Frontal cortex (tissue), 4 donors: ENCODE results near the gene EHMT2. TPM values are rescaled to one million over a fixed set of nuclear protein-coding genes. Genes with fewer than 3 reads are reported as not detected.
"Not testable (repeated sequence)": the region's sequence is repeated elsewhere in the genome, so short reads cannot be mapped to it uniquely, and the experiment has no call there.

ENCODE experiments used
- DNase-seq, 2 donors: peaks; one replicate each; pipeline ENCODE4 v3.0.0; 2012; ENCODE audit warnings: low spot score in 2 of 2
- FAIRE-seq: peaks from 2 replicates; lab custom pipeline; 2012; peaks lifted over from hg19 to GRCh38; lab: Jason Lieb, UNC
- total RNA-seq: library from RNA; depleted of rRNA; stranded (reverse); fragments of >200 nt; gene quantifications from one replicate; pipeline ENCODE4 v1.2.3, GENCODE V29; 2014
- donor health status: control.
- donor health status: control.
- donor health status: control.

Gene EHMT2
- total RNA-seq, 1 donor from 2014 or later, result 102 TPM

- DNase-seq (no peak), FAIRE-seq (no peak)
Observed at GRCh38 chr6:31918069-31918720, 20.7 kb upstream of the EHMT2 start.

DNA sequence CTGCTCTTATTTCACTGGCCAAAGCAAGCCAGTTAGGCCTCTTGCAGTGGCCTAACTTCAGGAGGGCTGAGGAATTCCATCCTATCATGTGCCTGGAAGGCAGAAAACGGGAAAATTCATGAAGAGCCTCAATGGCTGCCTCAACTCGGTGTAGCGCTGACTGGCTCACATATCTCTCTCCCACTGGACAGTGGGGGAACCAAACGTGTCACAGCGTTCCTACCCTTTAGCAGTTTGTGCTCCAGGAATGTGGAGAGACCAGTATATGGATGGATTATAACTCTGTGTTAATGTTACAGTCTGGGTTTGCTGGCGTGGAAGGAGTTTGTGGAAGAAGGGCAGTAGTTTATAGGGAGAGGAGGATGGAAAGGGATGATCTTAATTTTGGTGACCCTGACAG, 18.3 kb upstream of the EHMT2 start:
- DNase-seq (no peak), FAIRE-seq (no peak)

DNA sequence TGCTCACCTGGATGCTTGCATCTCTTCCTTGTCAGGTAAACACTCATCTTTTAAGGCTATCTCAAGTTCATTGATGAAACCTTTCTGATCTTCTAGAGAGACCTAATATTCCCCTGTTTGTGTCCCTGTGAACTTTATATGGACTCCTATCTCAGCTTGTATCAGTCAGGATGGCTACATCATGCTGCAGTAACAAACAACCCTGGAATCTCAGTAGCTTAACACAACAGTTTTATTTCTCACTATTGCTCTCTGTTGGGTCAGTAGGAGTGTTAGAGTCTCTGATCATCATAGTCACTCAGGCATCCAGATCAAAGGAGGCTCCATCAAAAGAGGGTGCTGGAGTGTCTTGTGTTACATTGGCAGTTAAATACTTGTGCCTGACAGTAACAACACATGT, 17.9 kb upstream of the EHMT2 start:
- no peak for FAIRE-seq
- no peak for DNase-seq

GRCh38 chr6:31911826-31912585, 14.5 kb upstream of the EHMT2 start:
- no peak for DNase-seq
- FAIRE-seq, result no peak

DNA sequence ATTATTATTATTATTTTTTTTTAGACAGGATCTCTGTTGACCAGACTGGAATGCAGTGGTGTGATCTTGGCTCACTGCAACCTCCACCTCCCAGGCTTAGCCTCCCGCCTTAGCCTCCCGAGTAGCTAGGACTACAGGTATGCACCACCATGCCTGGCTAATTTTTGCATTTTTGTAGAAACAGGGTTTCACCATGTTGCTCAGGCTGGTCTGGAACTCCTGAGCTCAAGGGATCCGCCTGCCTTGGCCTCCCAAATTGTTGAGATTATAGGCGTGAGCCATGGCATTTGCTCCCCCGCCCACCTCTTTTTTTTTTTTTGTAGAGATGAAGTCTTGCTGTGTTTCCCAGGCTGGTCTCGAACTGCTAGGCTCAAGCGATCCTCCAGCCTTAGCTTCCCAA, 11.8 kb upstream of the EHMT2 start:
- not testable (repeated sequence) for DNase-seq, FAIRE-seq

GRCh38 chr6:31908791-31909190, 11.3 kb upstream of the EHMT2 start:
- no peak for DNase-seq
- FAIRE-seq, result no peak

- not testable (repeated sequence) for DNase-seq, FAIRE-seq
Observed at GRCh38 chr6:31908255-31908654, 10.8 kb upstream of the EHMT2 start.

- DNase-seq (no peak), FAIRE-seq (no peak)
Observed at GRCh38 chr6:31907158-31907813, 9.8 kb upstream of the EHMT2 start.

DNA sequence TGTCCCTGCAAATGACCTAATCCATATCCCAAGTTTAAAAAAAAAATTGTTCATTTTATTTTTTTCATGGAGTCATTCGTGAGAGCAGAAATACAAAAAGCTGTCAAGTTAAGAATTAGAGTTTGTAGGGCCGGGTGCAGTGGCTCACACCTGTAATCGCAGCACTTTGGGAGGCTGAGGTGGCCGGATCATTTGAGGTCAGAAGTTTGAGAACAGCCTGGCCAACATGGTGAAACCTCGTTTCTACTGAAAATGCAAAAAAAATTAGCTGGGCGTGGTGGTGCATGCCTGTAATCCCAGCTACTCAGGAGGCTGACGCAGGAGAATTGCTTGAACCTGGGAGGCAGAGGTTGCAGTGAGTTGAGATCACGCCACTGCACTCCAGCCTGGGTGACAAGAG, 9.2 kb upstream of the EHMT2 start:
- FAIRE-seq, result not testable (repeated sequence)

GRCh38 chr6:31906122-31906521, 8.6 kb upstream of the EHMT2 start:
- DNase-seq (no peak), FAIRE-seq (no peak)

More for the DNA sequence above, 9.2 kb upstream of the EHMT2 start:
- DNase-seq, result not testable (repeated sequence)

DNA sequence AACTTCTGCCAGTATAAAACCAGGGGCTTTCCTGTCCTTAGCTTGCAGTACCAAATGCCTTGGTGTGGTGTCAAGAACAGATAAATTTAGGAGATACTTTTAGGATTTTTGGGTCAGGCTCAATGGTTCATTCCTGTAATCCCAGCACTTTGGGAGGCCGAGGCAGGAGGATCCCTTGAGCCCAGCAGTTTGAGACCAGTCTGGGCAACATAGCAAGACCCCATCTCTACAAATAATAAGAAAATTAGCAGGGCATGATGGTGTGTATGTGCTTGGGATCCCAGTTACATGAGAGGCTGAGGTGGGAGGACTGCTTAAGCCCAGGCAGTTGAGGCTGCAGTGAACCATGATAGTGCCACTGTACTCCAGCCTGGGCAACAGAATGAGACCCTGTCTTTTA, 7.5 kb upstream of the EHMT2 start:
- no peak for FAIRE-seq
- DNase-seq, result no peak

DNA sequence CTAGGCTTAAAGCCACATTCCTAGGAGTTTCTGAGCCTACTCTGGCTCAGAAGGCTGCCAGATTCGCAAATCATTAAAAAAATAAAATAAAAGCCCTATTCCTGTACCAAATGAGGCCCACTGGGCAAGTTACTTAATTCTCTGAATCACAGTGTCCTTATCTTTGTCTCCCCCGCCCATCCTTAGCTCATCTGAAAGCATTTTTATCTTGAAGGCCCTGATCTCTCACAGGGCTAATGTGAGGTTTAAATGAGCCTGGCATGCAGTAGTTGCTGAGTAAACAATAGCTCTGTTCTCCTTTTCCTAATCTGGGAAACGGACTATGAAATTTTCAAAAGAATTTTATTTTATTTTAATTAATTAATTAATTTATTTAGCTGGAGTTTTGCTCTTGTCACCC, 6.5 kb upstream of the EHMT2 start:
- FAIRE-seq, result no peak
- no peak for DNase-seq

DNA sequence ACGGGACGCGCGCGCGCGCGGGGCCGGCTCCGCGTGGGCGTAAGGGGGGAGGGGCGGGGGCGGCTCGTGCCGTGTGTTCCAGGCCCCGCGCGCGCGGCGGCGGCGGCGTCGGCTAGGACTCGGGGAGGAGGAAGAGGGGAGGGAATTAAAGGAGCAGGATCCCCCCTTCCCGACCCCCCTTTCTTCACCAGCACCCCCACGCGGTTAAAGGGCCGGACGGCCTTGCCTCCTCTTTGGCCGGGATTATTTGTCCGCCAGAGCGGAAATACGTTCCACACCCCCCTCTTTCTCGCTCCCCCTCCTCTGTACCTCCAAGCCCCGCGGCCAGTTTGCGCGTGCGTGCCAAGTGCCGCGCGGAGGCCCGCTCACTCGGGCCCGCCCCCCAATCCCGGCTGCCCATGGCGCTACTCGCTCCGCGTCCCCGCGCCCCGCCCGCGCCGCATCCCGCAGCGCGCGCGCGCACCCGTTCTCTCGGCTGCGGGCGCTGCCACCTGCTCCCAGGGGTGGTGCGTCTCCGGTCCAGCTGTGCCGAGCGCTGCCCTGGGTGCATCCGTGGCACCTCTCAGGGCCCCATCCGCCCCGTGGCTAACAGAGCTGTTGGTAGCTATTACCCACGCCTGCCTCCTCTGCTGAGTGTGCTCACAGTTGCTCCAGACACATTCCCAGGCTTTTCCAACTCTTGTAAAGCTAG, 4.6 kb upstream of the EHMT2 start, which contains the start of gene ZBTB12:
TSS of gene ZBTB12 (minus strand) at position 134 of the 691 bp plus-strand sequence. CDS start 781 bp downstream, outside the sequence.
- DNase-seq (peak; percentile 97 to 98), FAIRE-seq (no peak)

DNA sequence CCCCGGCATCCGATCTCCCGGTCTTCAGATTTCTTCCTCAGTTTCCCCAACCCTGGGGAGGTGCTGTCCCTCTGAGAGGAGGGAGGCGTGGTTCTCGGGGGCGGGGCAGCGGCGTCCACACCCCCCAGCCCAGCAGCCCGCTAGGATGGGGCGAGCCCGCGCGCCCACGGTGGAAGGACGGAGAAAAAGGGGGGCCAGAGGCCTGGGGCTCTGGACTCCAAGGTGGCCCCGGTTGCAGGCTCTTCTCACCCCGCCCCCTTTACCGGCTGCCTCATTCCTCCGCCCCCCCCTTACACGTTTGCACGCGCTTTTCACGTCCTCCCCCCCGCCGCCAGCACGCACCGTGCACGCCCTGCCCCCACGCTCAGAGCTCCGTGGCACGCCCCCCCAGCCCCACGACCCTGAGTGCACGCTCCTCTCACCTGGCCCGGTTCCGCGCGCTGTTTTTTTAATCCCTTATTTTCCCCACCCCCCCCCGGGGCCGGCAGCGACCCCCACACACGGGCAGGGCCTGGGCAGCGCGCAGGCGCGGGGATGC, 4.0 kb upstream of the EHMT2 start:
- DNase-seq (peak; percentile 54 to 69), FAIRE-seq (no peak)

GRCh38 chr6:31900917-31901414, 3.5 kb upstream of the EHMT2 start:
- DNase-seq, result no peak
- FAIRE-seq, result no peak

- FAIRE-seq (no peak), DNase-seq (no peak)
Observed at GRCh38 chr6:31899882-31900722, 2.6 kb upstream of the EHMT2 start.

DNA sequence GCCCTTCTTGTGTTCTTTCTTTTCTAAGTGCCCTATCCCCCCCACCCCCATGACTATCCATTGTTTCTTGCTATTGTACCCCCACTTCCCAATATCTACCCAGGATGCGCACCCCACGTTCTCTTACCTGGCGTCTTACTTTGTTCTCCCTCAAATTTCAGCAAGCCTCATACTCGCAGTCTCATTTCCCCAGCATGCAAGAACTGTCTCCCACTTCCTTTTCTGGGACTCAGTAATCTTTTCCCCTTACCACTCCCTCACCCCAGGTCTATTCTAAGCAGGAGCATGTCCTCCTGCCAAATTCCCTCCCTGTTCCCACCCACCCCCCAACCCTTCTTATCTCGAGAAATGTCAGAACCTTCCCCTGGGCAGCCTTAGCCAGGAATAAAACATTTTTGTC, 1.7 kb upstream of the EHMT2 start:
- DNase-seq (no peak), FAIRE-seq (no peak)

DNA sequence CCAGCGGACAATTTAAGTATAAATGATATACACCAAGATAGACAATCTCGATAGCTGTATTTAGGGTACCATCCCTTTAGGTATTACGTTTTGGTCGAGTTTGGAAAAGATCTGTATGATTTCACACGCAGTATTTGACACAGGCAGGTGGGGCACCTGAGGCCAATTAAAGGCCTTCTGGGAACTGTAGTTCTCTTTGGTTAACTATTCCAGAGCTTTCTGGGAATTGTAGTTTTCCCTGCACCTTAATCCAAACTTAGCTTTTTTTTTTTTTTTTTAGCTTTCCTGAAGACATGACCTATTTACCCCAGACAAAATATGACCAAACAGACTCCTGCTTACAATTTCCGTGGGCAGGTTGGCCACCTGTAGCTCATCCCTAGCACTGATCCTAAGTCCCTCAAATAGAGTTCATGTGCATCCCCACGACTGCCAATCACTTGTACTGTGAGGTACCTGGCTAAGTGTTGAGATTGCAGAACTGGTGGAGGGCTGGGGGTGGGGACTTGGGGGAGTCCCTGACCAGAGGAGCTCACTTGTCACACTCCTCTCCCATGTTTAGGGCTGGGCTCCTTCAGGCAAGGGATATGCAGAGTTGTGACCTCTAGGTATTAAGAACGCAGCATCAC, 999 bp upstream of the EHMT2 start:
- peak in 1 of 2 donors; percentile 51 for DNase-seq
- FAIRE-seq, result no peak
